22Rv1 (cell line): Measurements from ENCODE around the gene ASMTL.

Experiments
- ZFX ChIP-seq: fragments of 450-650 bp; IDR thresholded peaks from 2 replicates; pipeline ENCODE4 v1.6.1; 2017; ENCODE audit warnings: antibody characterized with exemption, borderline replicate concordance
- TF ChIP-seq, protein P1 (sequence below): fragments of 450-650 bp; IDR thresholded peaks from 2 replicates; pipeline ENCODE4 v1.5.1; 2017; ENCODE audit warnings: mild to moderate bottlenecking

DNA sequence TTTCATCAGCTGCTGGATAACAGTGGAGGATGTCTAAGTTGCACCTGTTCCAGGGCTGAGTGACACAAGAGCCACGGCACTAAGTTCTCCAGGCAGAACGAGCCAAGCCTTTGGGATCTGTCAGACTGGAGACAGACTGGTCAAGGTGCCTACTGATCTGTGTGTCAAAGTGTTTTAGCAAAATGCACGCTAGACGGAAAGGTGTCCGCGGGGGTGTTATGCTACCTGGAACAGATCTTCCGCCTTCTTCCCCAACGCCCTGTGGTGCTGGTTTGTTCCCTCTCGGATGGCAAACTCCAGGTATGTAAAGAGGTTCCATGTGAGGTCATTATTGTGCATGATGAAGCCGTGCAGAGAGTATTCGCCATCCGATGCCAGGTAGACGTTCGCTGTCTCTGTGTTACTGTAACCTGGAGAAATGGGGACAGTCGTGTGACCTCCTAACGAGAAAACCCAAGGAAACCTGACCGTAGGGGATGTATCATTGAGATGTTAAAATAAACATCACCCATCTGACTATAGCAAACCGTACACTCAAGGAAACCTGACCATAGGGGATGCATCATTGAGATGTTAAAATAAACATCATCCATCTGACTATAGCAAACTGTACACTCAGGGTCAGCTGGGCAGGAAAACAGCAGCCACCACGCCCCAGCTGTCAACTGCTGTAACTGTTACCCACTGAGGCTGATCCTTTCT, 31.1 kb downstream of the ASMTL start:
- TF ChIP-seq, protein P1, sequence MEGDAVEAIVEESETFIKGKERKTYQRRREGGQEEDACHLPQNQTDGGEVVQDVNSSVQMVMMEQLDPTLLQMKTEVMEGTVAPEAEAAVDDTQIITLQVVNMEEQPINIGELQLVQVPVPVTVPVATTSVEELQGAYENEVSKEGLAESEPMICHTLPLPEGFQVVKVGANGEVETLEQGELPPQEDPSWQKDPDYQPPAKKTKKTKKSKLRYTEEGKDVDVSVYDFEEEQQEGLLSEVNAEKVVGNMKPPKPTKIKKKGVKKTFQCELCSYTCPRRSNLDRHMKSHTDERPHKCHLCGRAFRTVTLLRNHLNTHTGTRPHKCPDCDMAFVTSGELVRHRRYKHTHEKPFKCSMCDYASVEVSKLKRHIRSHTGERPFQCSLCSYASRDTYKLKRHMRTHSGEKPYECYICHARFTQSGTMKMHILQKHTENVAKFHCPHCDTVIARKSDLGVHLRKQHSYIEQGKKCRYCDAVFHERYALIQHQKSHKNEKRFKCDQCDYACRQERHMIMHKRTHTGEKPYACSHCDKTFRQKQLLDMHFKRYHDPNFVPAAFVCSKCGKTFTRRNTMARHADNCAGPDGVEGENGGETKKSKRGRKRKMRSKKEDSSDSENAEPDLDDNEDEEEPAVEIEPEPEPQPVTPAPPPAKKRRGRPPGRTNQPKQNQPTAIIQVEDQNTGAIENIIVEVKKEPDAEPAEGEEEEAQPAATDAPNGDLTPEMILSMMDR: no peak
- no peak for TF ChIP-seq ZFX
